GM11168 (cell line): ENCODE results near the gene ATF4.

Source experiments
- in situ Hi-C: fragments of 300-500 bp; cut with MboI; formaldehyde crosslinking; loops from one replicate; pipeline ENCODE4 v1.12.0; 2022; ENCODE audit warnings: low sequenced_read_pairs; ENCODE audit not compliant: unreplicated experiment

Gene ATF4

GRCh38 chr22:39547587-39547947 is 27.2 kb downstream of the ATF4 start:
- in situ Hi-C loops = no loop called here

- in situ Hi-C loops = no loop called here
Measured at GRCh38 chr22:39553429-39553828, 33.1 kb downstream of the ATF4 start.

- in situ Hi-C loops = no loop called here
Measured at GRCh38 chr22:39554151-39554550, 33.8 kb downstream of the ATF4 start.

- in situ Hi-C loops = no loop called here
Measured at GRCh38 chr22:39556970-39557841, 36.8 kb downstream of the ATF4 start.

GRCh38 chr22:39558254-39558727 is 37.9 kb downstream of the ATF4 start:
- in situ Hi-C loops = no loop called here

GRCh38 chr22:39558950-39559349 is 38.6 kb downstream of the ATF4 start:
- in situ Hi-C loops = no loop called here

GRCh38 chr22:39559456-39560105 is 39.2 kb downstream of the ATF4 start:
- in situ Hi-C loops = no loop called here

GRCh38 chr22:39560127-39560526 is 39.8 kb downstream of the ATF4 start:
- in situ Hi-C loops = no loop called here

- in situ Hi-C loops = no loop called here
Measured at GRCh38 chr22:39562839-39563489, 42.6 kb downstream of the ATF4 start.

- in situ Hi-C loops = no loop called here
Measured at GRCh38 chr22:39563571-39564428, 43.4 kb downstream of the ATF4 start.

GRCh38 chr22:39565414-39565944 is 45.1 kb downstream of the ATF4 start:
- in situ Hi-C loops = no loop called here

- in situ Hi-C loops = no loop called here
Measured at GRCh38 chr22:39567135-39567946, 47.0 kb downstream of the ATF4 start.

- in situ Hi-C loops = no loop called here
Measured at GRCh38 chr22:39568278-39568981, 48.1 kb downstream of the ATF4 start.

GRCh38 chr22:39569066-39569465 is 48.7 kb downstream of the ATF4 start:
- in situ Hi-C loops = no loop called here

GRCh38 chr22:39570226-39570625 is 49.9 kb downstream of the ATF4 start:
- in situ Hi-C loops = no loop called here

- in situ Hi-C loops = no loop called here
Measured at GRCh38 chr22:39570665-39571064, 50.3 kb downstream of the ATF4 start, which contains the start of gene CACNA1I. CACNA1I (plus strand) TSS chr22:39570753; CDS start chr22:39570753, 0 bp downstream.

GRCh38 chr22:39571538-39571937 is 51.2 kb downstream of the ATF4 start:
- in situ Hi-C loops = no loop called here
